Ovary (tissue), 9 donors: Measurements from ENCODE around the gene CDH24. TPM values are rescaled to one million over a fixed set of nuclear protein-coding genes. Genes with fewer than 3 reads are reported as not detected.

Source experiments
- DNase-seq, 5 donors: peaks; one replicate each; pipeline ENCODE4 v3.0.0-alpha.2; 2019 to 2020
- H3K27ac ChIP-seq, 2 donors: fragments of 200-600 bp; one replicate each; pipeline versions ENCODE4 v1.5.1 to v1.8.0; 2019 to 2022
- H3K27me3 ChIP-seq: fragments of 200-600 bp; one replicate; pipeline ENCODE4 v1.8.0; 2022
- H3K36me3 ChIP-seq: fragments of 200-600 bp; sonication (generic); one replicate; pipeline ENCODE4 v1.5.1; 2019
- H3K4me1 ChIP-seq: one replicate; pipeline ENCODE4 v1.8.1; 2013; ENCODE audit warnings: mild to moderate bottlenecking, moderate library complexity; ENCODE audit not compliant: insufficient read depth
- H3K4me3 ChIP-seq: fragments of 200-600 bp; sonication (generic); one replicate; pipeline ENCODE4 v1.5.1; 2017
- H3K9me3 ChIP-seq, 2 donors: fragments of 200-600 bp in 1 of 2; sonication (generic) in 1 of 2; one replicate each; pipeline versions ENCODE4 v1.5.1 to v1.8.1; 2013 to 2019; ENCODE audit warnings: mild to moderate bottlenecking in 1 of 2, moderate library complexity in 1 of 2
- EP300 ChIP-seq: sonication (generic); formaldehyde crosslinking; IDR thresholded peaks from one replicate; pipeline ENCODE4 v1.6.1; 2017; ENCODE audit warnings: antibody characterized with exemption
- POLR2A ChIP-seq: fragments of 450-650 bp; IDR thresholded peaks from one replicate; pipeline ENCODE4 v1.6.1; 2017; ENCODE audit warnings: antibody characterized with exemption, mild to moderate bottlenecking, moderate library complexity
- WGBS, 3 donors: extraction: QIAGEN DNeasy Blood & Tissue Kit in 1 of 3; methylation state at CpG; one replicate each; pipeline versions ENCODE4 v1.1.5 to v1.1.7; 2013 to 2017; 5-methylcytosine and 5-hydroxymethylcytosine counted together
- intact Hi-C, 4 donors: fragments of 100-400 bp; cut with DNase I; formaldehyde crosslinking; loops; one replicate each; pipeline versions ENCODE4 v1.11.0 to v1.15.1; 2022 to 2023
- polyA plus RNA-seq, 2 donors: library from polyadenylated mRNA; stranded (reverse); fragments of 200-250 nt in 1 of 2; fragments of 350-450 nt in 1 of 2; fragmentation: Illumina TruSeq in 1 of 2; extraction: RNeasy Lipid Tissue Mini Kit (QIAGEN cat#74804) in 1 of 2; gene quantifications; one replicate each; pipeline ENCODE4 v1.2.3, GENCODE V29; 2013 to 2014
- total RNA-seq, 7 donors: library from RNA; depleted of rRNA in 2 of 7; stranded (reverse); fragments of >200 nt in 2 of 7; fragmentation: NEBNext Ultra II Directional in 3 of 7; extraction: Animal tissue kit (Norgen Biotek cat#: 25700) in 3 of 7; gene quantifications; one replicate each; pipeline versions ENCODE4 v1.1.0 to v1.2.4, GENCODE V29; 2016 to 2023
- TF ChIP-seq, protein P1 (sequence below), 3 donors: fragments of 450-650 bp in 2 of 3; fragments of 200-600 bp in 1 of 3; IDR thresholded peaks; one replicate each; pipeline versions ENCODE4 v1.5.1 to v1.8.0; 2016 to 2022; ENCODE audit warnings: antibody characterized with exemption in 3 of 3, mild to moderate bottlenecking in 1 of 3
- donor health status: DM: no; HTN: no; CAD: no; lungs with moderate emphysema.
- donor health status: DM: no; HTN: no; CAD: no.
- donor health status: Bipolar disorder and iron deficiency.
- donor health status: DM: yes; HTN: yes; CAD: no.
- donor health status: DM: no; HTN: no; CAD: no.
- donor health status: DM: yes; HTN: yes; CAD: no.

Gene CDH24
- total and polyA plus RNA-seq, 9 donors, result 1.0 to 6.6 (median 2.3) TPM

DNA sequence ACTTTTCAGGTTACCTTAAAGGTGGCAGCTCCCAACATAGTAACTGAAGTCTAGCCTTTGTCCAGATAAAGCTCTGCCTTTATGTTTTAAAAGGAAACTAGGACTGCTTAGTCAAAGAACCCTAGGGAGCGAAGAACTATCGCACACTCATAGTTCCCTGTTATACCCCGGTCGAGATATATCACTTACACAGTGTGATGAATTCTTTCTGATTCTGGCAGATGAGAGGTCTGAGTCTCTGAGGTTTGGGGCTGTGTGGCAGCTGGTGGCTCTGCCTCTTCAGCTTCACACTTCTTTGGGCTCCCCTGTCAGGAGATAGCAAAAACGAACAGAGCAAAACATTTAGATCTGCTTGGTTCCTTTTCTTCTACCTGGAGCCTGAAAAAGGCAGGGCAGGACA, 20.6 kb upstream of the CDH24 start:
- Histone ChIP-seq H3K27ac (no peak overlapping the region), H3K36me3 (no peaks in the 10 kb centered on the region), H3K27me3 (no peaks in the 10 kb centered on the region), H3K4me1 (no peaks in the 10 kb centered on the region), H3K9me3 (no peaks in the 10 kb centered on the region), H3K4me3 (no peak overlapping the region)
- intact Hi-C loops, result no loop called here
- 76 to 85% (median 82%) methylated on average over 5 of the region's 5 CpGs for WGBS, 3 donors
- DNase-seq, result no peak
- no peak for TF ChIP-seq POLR2A
- no peak for TF ChIP-seq EP300
- TF ChIP-seq, protein P1, sequence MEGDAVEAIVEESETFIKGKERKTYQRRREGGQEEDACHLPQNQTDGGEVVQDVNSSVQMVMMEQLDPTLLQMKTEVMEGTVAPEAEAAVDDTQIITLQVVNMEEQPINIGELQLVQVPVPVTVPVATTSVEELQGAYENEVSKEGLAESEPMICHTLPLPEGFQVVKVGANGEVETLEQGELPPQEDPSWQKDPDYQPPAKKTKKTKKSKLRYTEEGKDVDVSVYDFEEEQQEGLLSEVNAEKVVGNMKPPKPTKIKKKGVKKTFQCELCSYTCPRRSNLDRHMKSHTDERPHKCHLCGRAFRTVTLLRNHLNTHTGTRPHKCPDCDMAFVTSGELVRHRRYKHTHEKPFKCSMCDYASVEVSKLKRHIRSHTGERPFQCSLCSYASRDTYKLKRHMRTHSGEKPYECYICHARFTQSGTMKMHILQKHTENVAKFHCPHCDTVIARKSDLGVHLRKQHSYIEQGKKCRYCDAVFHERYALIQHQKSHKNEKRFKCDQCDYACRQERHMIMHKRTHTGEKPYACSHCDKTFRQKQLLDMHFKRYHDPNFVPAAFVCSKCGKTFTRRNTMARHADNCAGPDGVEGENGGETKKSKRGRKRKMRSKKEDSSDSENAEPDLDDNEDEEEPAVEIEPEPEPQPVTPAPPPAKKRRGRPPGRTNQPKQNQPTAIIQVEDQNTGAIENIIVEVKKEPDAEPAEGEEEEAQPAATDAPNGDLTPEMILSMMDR (IDR thresholded peaks at IDR 0.05), result no peak

DNA sequence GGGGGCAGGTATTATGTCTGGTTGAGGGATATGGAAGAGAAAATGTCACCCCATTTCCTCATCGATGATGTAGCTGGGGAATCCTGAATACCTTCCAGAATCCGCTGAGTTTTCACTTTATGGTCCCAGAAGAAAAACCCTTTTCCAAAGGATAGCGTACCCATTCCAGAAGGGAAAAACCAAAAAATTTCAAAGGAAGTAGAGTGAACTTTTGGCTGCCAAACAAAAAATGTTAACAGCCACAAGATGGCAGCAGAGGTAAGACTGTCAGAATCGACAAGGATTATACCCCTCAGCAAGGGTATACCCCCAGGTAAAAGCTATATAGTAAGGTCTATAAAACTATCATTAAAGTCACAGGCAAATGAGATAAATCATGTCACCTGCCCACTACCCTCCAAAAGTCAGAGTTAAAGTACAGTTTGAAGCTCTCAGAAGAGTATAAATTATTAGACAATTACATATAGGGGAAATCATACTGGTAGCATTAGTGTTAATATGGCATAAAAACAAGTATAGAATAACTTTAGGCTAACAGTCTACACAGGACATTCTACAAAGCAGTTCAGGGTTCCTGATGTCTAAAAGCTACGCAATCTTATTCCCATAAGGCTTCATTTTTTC, 19.6 kb upstream of the CDH24 start:
- Histone ChIP-seq H3K27me3 (no peaks in the 10 kb centered on the region), H3K4me3 (no peak overlapping the region), H3K9me3 (no peaks in the 10 kb centered on the region), H3K36me3 (no peaks in the 10 kb centered on the region), H3K4me1 (peaks cover 5% of the 10 kb centered on the region), H3K27ac (no peak overlapping the region)
- WGBS, 3 donors, result 60 to 65% (median 61%) methylated on average over 5 of the region's 5 CpGs
- TF ChIP-seq, protein P1 (IDR thresholded peaks at IDR 0.05), result peak in 2 of 3 donors; percentile 9 to 14
- TF ChIP-seq POLR2A, result no peak
- intact Hi-C loops, result no loop called here
- DNase-seq, result no peak

DNA sequence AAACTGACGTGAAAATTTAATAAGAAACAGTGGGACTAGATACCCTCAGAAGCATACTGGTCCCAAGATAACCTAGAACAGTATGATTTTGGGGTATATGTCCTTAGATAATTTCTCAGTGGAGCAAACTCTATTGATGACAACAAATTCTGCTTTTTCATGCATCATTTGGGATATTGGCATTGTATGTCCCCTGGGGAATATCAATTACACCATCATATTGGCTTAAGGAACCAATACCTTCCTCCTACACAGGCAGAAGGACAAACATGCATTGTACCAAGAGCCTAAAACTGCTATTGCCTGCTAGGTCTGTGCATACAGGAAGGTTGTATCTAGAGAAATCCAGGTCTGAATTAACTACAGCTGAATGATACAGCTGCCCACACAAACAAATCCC, 17.6 kb upstream of the CDH24 start:
- Histone ChIP-seq H3K27me3 (no peaks in the 10 kb centered on the region), H3K4me3 (no peak overlapping the region), H3K36me3 (no peaks in the 10 kb centered on the region), H3K27ac (no peak overlapping the region), H3K4me1 (peaks cover 9% of the 10 kb centered on the region), H3K9me3 (no peaks in the 10 kb centered on the region)
- intact Hi-C loops, result no loop called here
- no peak for TF ChIP-seq EP300
- TF ChIP-seq POLR2A, result no peak
- TF ChIP-seq, protein P1 (IDR thresholded peaks at IDR 0.05), result no peak
- no peak for DNase-seq
- WGBS, 3 donors, result 89 to 94% (median 89%) methylated on average over 1 of the region's 1 CpG

DNA sequence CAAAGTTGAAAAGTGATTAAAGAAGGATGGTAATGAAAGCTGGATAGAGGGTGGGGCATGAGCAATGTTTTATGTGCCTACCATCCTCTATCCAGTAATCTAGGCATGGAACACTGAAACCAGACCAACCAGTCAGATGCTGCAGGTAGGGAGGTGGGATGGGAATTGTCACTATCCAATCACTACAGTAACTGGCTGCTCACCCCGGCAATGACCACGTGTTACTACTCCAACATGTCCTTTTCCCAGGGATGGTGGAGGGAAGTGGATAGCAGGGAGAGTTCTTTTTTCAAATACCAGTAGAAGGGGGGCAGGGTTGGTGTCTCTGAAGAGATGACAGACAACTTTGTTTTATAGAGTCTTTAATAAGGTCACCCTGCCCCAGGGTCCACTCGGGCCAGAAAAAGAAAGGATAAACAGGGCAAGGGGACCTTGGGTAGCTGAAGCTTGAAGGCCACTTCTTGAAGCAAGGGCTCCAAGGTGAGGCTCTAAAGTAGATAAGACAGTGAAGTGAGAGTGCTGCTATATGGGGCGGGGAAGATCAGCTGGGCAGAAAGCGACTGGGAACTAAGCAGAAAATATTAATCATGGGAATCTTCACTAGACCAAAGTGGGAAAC, 14.7 kb upstream of the CDH24 start:
- H3K36me3 ChIP-seq, result no peaks in the 10 kb centered on the region
- peak overlapping the region; percentile 66 to 68 for H3K27ac ChIP-seq
- intact Hi-C loops, result no loop called here
- no peak overlapping the region for H3K4me3 ChIP-seq
- no peaks in the 10 kb centered on the region for H3K27me3 ChIP-seq
- TF ChIP-seq, protein P1 (IDR thresholded peaks at IDR 0.05), result no peak
- TF ChIP-seq POLR2A, result no peak
- no peaks in the 10 kb centered on the region for H3K9me3 ChIP-seq
- peak in 1 of 5 donors; percentile 28 for DNase-seq
- 23 to 30% (median 25%) methylated on average over 5 of the region's 5 CpGs for WGBS, 3 donors
- H3K4me1 ChIP-seq, result peaks cover 9% of the 10 kb centered on the region
